Caco-2 (cell line): ENCODE measurements around the gene ETV7. TPM values are rescaled to one million over a fixed set of nuclear protein-coding genes. Genes with fewer than 3 reads are reported as not detected.

Experiments
- BruUV-seq: library from RNA; stranded (reverse); fragments of 400-500 nt; replicated peaks from 2 replicates; lab custom pipeline; 2021; lab: Mats Ljungman, UMichigan
- CTCF ChIA-PET: fragments of 300-600 bp; sonication (Branson Sonifier 250); formaldehyde crosslinking; loops from one replicate; lab custom pipeline; 2022; ENCODE audit warnings: antibody characterized with exemption; lab: Charles Lee
- POLR2A ChIA-PET: fragments of 300-600 bp; sonication (Branson Sonifier 250); formaldehyde crosslinking; loops from one replicate; lab custom pipeline; 2022; ENCODE audit warnings: antibody characterized with exemption; lab: Charles Lee
- DNase-seq, 2 experiments: peaks; one replicate each; pipeline versions ENCODE4 v3.0.0 to v3.0.0-alpha.2; 2020 to 2022
- H3K27me3 ChIP-seq: replicated peaks from 2 replicates; pipeline ENCODE4 v1.6.0; 2011; ENCODE audit warnings: low read length; ENCODE audit not compliant: control insufficient read depth, insufficient read depth
- H3K36me3 ChIP-seq: 2 replicates; pipeline ENCODE4 v1.5.1; 2011; ENCODE audit warnings: low read length; ENCODE audit not compliant: control insufficient read depth, insufficient read depth
- H3K4me1 ChIP-seq: fragments of 250-450 bp; sonication (Bioruptor Pico); 2 replicates; pipeline ENCODE4 v1.5.1; 2020; ENCODE audit warnings: mild to moderate bottlenecking
- H3K4me3 ChIP-seq: 2 replicates; pipeline ENCODE4 v1.5.1; 2011; ENCODE audit warnings: low read depth, mild to moderate bottlenecking, control low read depth, low read length
- H3K9me3 ChIP-seq: fragments of 250-450 bp; sonication (Bioruptor Pico); 2 replicates; pipeline ENCODE4 v1.5.1; 2020; ENCODE audit warnings: mild to moderate bottlenecking, moderate library complexity
- H3K27ac Mint-ChIP-seq: one replicate; pipeline ENCODE4 v1.8.0; 2022; ENCODE audit warnings: mixed read lengths; ENCODE audit not compliant: unreplicated experiment
- H3K27me3 Mint-ChIP-seq: one replicate; pipeline ENCODE4 v1.8.0; 2022; ENCODE audit warnings: mixed read lengths; ENCODE audit not compliant: insufficient read depth, unreplicated experiment
- H3K36me3 Mint-ChIP-seq: one replicate; pipeline ENCODE4 v1.8.0; 2022; ENCODE audit warnings: mild to moderate bottlenecking, mixed read lengths; ENCODE audit not compliant: insufficient read depth, unreplicated experiment
- H3K4me1 Mint-ChIP-seq: one replicate; pipeline ENCODE4 v1.8.0; 2022; ENCODE audit warnings: low read depth, mixed read lengths; ENCODE audit not compliant: unreplicated experiment
- H3K4me3 Mint-ChIP-seq: one replicate; pipeline ENCODE4 v1.8.0; 2022; ENCODE audit warnings: mild to moderate bottlenecking, moderate library complexity, mixed read lengths; ENCODE audit not compliant: unreplicated experiment
- H3K9me3 Mint-ChIP-seq: one replicate; pipeline ENCODE4 v1.8.0; 2022; ENCODE audit warnings: mixed read lengths; ENCODE audit not compliant: unreplicated experiment
- intact Hi-C: fragments of 100-400 bp; cut with micrococcal nuclease; formaldehyde crosslinking; loops from one replicate; pipeline ENCODE4 v1.10.0; 2022; ENCODE audit not compliant: unreplicated experiment
- total RNA-seq: library from RNA; stranded (reverse); gene quantifications from 2 replicates; pipeline ENCODE4 v1.2.3, GENCODE V29; 2022
- TF ChIP-seq, protein P1 (sequence below), 2 experiments: fragments of 200-600 bp in 1 of 2; IDR thresholded peaks; 1 replicate in 1 of 2; 2 replicates in 1 of 2; pipeline versions ENCODE4 v1.5.1 to v1.8.0; 2011 to 2022; ENCODE audit warnings: antibody characterized with exemption in 1 of 2, control low read depth in 1 of 2, inconsistent platforms in 1 of 2, low read depth in 1 of 2, low read length in 1 of 2, mild to moderate bottlenecking in 1 of 2, moderate library complexity in 1 of 2; ENCODE audit not compliant: insufficient read depth in 1 of 2, severe bottlenecking in 1 of 2, unreplicated experiment in 1 of 2

Gene ETV7
- total RNA-seq, 1 experiment from 2014 or later: 0.52 TPM

DNA sequence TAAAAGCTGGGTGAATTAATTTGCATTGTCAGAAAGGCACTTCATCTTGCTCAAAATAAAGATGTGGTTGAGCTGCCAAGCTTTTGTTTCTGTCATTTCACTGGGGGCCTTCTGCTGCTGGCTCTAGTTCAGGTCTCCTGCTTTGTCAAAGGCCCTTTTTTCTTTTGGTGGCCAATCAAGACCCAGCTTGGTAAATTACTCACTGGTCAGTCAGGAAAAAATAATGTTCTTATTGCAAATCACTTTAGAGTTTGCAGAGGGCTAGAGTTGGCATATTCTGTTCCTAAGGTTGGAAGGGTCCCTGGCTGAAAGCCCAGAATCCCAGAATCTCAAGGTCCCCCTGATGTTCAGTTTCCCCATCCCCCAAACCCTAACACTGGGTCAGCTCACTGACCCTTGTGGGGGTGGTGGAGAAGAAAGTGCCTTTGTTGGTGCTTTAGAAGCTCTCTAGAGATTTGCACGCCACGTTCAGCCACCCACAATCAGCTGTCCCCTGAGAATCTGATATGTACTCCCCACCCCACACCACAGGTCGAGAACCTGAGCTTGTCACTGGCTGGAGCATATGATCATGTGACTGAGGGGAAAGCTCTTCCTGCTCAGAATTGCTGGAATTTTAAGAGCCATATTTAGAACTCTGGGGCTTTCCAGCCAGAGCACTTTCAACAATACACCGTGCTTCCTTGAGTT, 29.1 kb downstream of the ETV7 start:
- H3K4me1 ChIP-seq: 0 out of 2 replicates have a peak, but pooled peaks cover 8% of the 10 kb centered on the region
- no peaks in the 10 kb centered on the region for H3K27me3 ChIP-seq
- TF ChIP-seq, protein P1, sequence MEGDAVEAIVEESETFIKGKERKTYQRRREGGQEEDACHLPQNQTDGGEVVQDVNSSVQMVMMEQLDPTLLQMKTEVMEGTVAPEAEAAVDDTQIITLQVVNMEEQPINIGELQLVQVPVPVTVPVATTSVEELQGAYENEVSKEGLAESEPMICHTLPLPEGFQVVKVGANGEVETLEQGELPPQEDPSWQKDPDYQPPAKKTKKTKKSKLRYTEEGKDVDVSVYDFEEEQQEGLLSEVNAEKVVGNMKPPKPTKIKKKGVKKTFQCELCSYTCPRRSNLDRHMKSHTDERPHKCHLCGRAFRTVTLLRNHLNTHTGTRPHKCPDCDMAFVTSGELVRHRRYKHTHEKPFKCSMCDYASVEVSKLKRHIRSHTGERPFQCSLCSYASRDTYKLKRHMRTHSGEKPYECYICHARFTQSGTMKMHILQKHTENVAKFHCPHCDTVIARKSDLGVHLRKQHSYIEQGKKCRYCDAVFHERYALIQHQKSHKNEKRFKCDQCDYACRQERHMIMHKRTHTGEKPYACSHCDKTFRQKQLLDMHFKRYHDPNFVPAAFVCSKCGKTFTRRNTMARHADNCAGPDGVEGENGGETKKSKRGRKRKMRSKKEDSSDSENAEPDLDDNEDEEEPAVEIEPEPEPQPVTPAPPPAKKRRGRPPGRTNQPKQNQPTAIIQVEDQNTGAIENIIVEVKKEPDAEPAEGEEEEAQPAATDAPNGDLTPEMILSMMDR (IDR thresholded peaks at IDR 0.05; ENCODE audit: insufficient read depth in 1 of 2, low read depth in 1 of 2, low read length in 1 of 2, severe bottlenecking in 1 of 2, unreplicated experiment in 1 of 2): no peak
- Mint-ChIP-seq H3K27me3 (no peaks in the 10 kb centered on the region), H3K4me3 (no peak overlapping the region), H3K27ac (peak overlapping the region; percentile 35), H3K36me3 (peaks cover 5% of the 10 kb centered on the region), H3K4me1 (peaks cover 7% of the 10 kb centered on the region), H3K9me3 (no peaks in the 10 kb centered on the region)
- intact Hi-C loops: no loop called here
- H3K36me3 ChIP-seq: no peaks in the 10 kb centered on the region
- DNase-seq: no peak
- no peaks in the 10 kb centered on the region for H3K9me3 ChIP-seq
- ChIA-PET POLR2A (no interaction called here), CTCF (interaction anchor here (0.6 to 2.0 kb wide), 4 partner anchors 18 to 331 kb away, joined by 3 to 10 read pairs (median 6); no protein-coding TSS in a partner anchor)
- H3K4me3 ChIP-seq: no peak overlapping the region
- BruUV-seq: no TSS peak

- ChIA-PET POLR2A (no interaction called here), CTCF (interaction anchor here (0.6 to 2.0 kb wide), 4 partner anchors 17 to 331 kb away, joined by 3 to 10 read pairs (median 6); no protein-coding TSS in a partner anchor)
- TF ChIP-seq, protein P1 (IDR thresholded peaks at IDR 0.05; ENCODE audit: insufficient read depth in 1 of 2, low read depth in 1 of 2, low read length in 1 of 2, severe bottlenecking in 1 of 2, unreplicated experiment in 1 of 2): no peak
- intact Hi-C loops: no loop called here
- no TSS peak for BruUV-seq
- H3K27ac Mint-ChIP-seq: no peak overlapping the region
- Histone ChIP-seq H3K4me3 (no peak overlapping the region), H3K4me1 (0 out of 2 replicates have a peak, but pooled peaks cover 8% of the 10 kb centered on the region), H3K27me3 (no peaks in the 10 kb centered on the region), H3K9me3 (no peaks in the 10 kb centered on the region), H3K36me3 (no peaks in the 10 kb centered on the region)
- no peaks in the 10 kb centered on the region for H3K9me3 Mint-ChIP-seq
- no peak for DNase-seq
- no peaks in the 10 kb centered on the region for H3K36me3 Mint-ChIP-seq
- no peak overlapping the region for H3K4me3 Mint-ChIP-seq
- peaks cover 7% of the 10 kb centered on the region for H3K4me1 Mint-ChIP-seq
- H3K27me3 Mint-ChIP-seq: no peaks in the 10 kb centered on the region
Measured at GRCh38 chr6:36357872-36358225, 29.6 kb downstream of the ETV7 start.

DNA sequence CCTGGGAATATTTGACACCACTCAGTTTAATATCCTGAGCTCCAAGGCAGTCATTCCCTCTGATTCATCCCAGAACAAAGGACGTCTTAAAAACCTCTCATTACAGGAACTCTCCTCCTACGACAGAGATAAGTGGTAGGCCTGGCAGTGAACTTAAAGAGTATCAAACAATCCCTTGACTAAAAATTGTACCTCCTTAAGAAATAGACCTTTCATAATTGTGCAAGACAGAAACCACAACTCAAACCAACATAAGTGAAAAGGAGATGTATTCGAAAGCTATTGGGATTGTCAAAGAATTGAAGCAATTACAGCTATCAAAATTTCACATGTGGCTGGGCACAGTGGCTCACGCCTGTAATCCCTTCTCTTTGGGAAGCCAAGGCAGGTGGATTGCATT, 31.6 kb downstream of the ETV7 start:
- ChIA-PET POLR2A (no interaction called here), CTCF (no interaction called here)
- no peak overlapping the region for H3K27ac Mint-ChIP-seq
- Histone ChIP-seq H3K9me3 (no peaks in the 10 kb centered on the region; the same call in 1 of the 2 replicates), H3K36me3 (no peaks in the 10 kb centered on the region), H3K4me1 (peaks cover 15% of the 10 kb centered on the region), H3K27me3 (no peaks in the 10 kb centered on the region), H3K4me3 (no peak overlapping the region)
- TF ChIP-seq, protein P1 (IDR thresholded peaks at IDR 0.05; ENCODE audit: insufficient read depth in 1 of 2, low read depth in 1 of 2, low read length in 1 of 2, severe bottlenecking in 1 of 2, unreplicated experiment in 1 of 2): no peak
- H3K4me3 Mint-ChIP-seq: no peak overlapping the region
- H3K27me3 Mint-ChIP-seq: no peaks in the 10 kb centered on the region
- no TSS peak for BruUV-seq
- no peaks in the 10 kb centered on the region for H3K36me3 Mint-ChIP-seq
- H3K4me1 Mint-ChIP-seq: peaks cover 9% of the 10 kb centered on the region
- no peaks in the 10 kb centered on the region for H3K9me3 Mint-ChIP-seq
- no peak for DNase-seq
- intact Hi-C loops: no loop called here
